Muscle of arm (tissue), 12 donors: ENCODE results near the gene RHOG. TPM values are rescaled to one million over a fixed set of nuclear protein-coding genes. Genes with fewer than 3 reads are reported as not detected.
A peak's percentile ranks its signal among the peaks of the same experiment; 100 is the strongest.
"Not testable (repeated sequence)": the region's sequence is repeated elsewhere in the genome, so short reads cannot be mapped to it uniquely, and the experiment has no call there.

Experiments used
- DNase-seq: peaks from one replicate; pipeline ENCODE4 v3.0.0-alpha.2; 2013
- polyA plus RNA-seq, 12 donors: library from polyadenylated mRNA; unstranded; fragments of 120-200 nt; gene quantifications; one replicate each; pipeline ENCODE4 v1.2.1, GENCODE V29; 2013; ENCODE audit not compliant: insufficient read length in 12 of 12

RHOG gene
- polyA plus RNA-seq, 12 donors = 17.9 to 40.1 (median 25.4) TPM; not detected in 1

- DNase-seq = no peak
Observed at GRCh38 chr11:3861683-3862082, 20.9 kb upstream of the RHOG start.

DNA sequence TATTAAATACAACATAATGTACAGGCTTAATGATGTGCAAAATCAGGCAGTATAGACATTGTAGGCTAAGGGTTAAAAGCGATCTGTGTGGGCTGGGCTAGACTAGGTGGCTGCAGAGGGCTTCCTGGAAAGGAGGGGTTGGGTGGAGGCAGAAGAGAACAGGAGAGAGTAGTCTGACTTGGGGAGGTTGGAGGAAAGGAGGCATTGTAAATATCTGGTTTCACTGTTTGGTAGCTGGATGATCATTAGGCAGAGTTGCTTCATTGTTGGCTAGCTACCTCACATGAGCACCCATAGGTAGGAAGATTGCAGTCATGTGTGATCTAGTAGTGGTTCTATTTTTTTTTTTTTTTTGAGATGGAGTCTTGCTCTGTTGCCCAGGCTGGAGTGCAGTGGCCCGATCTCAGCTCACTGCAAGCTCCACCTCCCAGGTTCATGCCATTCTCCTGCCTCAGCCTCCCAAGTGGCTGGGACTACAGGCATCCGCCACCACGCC is 20.2 kb upstream of the RHOG start:
- DNase-seq = not testable (repeated sequence)

DNA sequence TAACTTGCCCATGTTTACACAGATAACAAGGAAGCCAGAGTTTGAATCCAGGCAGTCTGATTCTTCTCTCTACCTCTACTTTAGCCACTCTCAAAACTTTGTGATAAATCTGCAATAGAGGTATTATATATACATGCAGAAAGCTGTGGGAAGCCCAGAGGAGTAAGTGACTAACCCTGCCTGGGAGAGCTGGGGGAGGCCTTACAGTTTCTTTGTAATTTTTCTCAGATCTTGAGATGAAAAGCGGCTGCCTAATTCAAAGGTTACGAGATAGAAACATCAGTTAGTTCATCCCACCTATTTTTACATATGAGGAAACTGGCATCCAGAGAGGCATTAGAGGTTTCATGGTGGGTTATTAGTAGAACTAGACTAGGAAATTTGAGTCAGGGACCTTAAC is 19.6 kb upstream of the RHOG start:
- no peak for DNase-seq

GRCh38 chr11:3859373-3859881 is 18.7 kb upstream of the RHOG start:
- no peak for DNase-seq

GRCh38 chr11:3857628-3858027 is 16.9 kb upstream of the RHOG start:
- no peak for DNase-seq

- no peak for DNase-seq
Observed at GRCh38 chr11:3856856-3857553, 16.2 kb upstream of the RHOG start.

GRCh38 chr11:3855808-3856491 is 15.2 kb upstream of the RHOG start:
- peak; percentile 34 for DNase-seq

GRCh38 chr11:3854977-3855807 is 14.4 kb upstream of the RHOG start, which contains the start of gene STIM1:
Gene STIM1 (plus strand): TSS chr11:3855664. CDS start chr11:3856271, 607 bp downstream.
- DNase-seq = peak; percentile 96

GRCh38 chr11:3854660-3854976 is 13.9 kb upstream of the RHOG start:
- DNase-seq = no peak

- peak; percentile 32 for DNase-seq
Observed at GRCh38 chr11:3853899-3854659, 13.3 kb upstream of the RHOG start.

DNA sequence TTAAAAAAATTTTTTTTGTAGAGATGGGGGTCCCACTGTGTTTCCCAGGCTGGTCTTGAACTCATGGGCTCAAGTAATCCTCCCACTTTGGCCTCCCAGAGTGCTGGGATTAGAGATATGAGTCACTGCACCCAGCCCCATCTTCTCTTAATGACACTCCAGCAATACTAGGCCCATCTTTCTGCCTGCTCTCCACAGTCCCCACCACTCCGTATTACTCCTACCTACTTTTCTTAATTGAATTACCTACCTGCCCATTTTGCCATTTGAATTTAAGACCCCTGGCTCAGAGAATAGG is 12.7 kb upstream of the RHOG start:
- no peak for DNase-seq

GRCh38 chr11:3849297-3849874 is 8.6 kb upstream of the RHOG start:
- DNase-seq = peak; percentile 42

GRCh38 chr11:3845670-3846069 is 4.9 kb upstream of the RHOG start:
- no peak for DNase-seq

- DNase-seq = no peak
Observed at GRCh38 chr11:3845246-3845645, 4.5 kb upstream of the RHOG start.

- no peak for DNase-seq
Observed at GRCh38 chr11:3843326-3843725, 2.6 kb upstream of the RHOG start.

DNA sequence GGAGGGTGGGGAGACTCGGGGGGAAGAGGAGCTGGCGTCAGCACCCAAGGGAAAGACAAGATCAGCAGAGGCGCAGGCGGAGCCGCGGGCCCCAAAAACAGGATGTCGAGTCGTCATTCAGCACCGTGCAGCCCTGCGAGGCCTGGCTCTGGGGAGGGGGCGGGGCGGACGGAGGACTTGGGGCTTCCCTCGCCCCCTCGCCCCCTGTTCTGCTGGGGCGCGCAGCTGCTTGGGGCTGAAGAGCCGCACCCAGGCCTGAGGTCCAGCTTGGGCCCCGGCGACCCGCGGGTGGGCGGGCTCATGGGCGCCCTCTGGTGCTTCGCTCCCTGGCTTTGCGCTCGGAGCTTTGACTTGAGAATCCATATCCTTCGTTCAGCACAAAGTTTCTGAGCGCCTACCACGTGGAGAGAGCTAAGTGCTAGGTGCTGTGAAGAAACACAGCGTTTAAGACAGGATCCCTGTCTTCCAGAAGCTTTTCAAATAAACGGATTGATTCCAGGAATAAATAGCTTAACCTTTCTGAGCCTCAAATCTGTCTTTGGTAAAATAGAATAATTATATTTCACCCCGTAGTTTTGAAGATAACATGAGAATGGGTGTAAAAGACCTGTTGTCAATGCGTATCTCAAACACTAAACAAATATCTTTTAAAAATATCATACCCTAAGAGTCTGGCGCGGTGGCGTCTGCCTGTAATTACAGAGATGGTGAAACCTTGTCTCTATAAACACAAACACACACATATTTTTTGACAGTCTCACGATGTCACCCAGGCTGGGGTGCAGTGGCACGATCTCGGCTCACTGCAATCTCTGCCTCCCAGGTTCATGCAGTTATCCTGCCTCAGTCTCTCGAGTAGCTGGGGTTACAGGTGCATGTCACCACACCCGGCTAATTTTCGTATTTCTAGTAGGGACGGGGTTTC is 929 bp upstream of the RHOG start:
- DNase-seq = peak; percentile 87

DNA sequence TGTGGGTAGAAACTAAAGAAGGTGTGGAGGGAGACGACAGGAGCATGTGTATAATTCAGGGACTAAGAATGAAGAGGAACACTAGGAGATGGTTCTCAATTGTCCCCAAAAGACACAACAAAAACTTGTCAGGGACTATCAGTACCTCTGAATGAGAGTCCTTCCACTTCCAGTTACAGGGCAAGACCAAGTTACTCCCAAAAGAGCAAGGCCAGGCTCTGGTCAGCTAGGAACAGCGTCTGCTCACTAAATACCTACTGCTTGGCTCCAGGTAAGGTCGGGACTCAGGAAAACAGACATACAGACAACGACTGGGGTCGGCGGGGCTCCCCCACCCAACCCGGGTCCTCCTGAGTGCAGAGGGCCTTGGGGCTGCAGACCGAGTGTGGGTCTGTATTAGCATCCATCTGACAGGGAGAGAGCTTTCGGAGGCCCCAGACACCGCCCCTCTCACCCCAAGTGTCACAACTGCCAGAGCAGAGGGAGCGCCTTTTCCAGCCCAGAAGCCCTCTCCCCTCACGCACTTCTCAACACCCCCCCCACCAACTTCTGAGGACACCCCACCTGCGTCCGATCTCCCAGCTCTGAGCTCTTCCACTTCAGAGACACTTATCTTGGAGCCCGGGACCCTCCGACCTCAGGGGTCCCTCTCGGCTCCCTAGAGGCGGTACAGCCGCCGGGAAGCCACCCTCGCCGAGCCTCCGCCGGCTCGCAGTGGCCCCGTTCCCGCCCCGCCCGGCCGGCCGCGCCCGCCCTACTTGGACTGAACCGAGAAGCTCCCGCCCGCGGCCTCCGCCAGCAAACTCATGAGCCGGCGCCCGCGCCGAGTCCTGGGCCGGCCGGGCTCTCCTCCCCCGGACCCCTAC is 522 bp downstream of the RHOG start:
- DNase-seq = no peak

- DNase-seq = no peak
Observed at GRCh38 chr11:3838504-3838903, 2.3 kb downstream of the RHOG start.

DNA sequence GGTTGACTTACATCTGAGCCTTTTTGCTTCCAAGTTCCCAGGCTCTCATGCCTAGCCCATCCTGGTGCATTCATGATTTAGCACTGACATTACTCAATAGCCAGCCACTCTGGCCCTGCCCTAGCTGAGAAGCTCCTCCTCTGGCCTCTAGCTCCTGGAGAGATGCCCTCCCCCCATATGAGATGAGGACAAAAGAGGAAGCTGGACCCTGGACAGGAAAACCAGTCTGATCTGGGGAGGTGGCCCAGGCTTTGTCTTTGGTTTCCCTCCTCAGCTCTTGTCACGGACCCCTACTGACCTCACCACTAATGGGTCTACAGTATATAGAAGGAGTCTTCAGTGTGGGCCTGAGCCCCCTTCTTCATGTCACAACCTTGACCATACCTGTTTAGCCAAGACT is 3.0 kb downstream of the RHOG start:
- no peak for DNase-seq
